Loucy (cell line): ENCODE results near the gene SENP2.
A peak's percentile ranks its signal among the peaks of the same experiment; 100 is the strongest.

Source experiments
- H2AFZ ChIP-seq: fragments of 200-600 bp; sonication (generic); 2 replicates; pipeline ENCODE4 v1.6.0; 2016; ENCODE audit warnings: antibody characterized with exemption, mild to moderate bottlenecking, low read length, moderate library complexity
- H3F3A ChIP-seq: fragments of 200-600 bp; 2 replicates; pipeline ENCODE4 v1.6.0; 2016; ENCODE audit warnings: antibody characterized with exemption, low read depth, mild to moderate bottlenecking
- H3K27me3 ChIP-seq: fragments of 200-600 bp; sonication (generic); 2 replicates; pipeline ENCODE4 v1.6.1; 2014; ENCODE audit warnings: low read length, mild to moderate bottlenecking; ENCODE audit not compliant: insufficient read depth, poor library complexity, severe bottlenecking
- H3K36me3 ChIP-seq: fragments of 200-600 bp; sonication (generic); 2 replicates; pipeline ENCODE4 v1.6.1; 2016; ENCODE audit warnings: low read length; ENCODE audit not compliant: insufficient read depth
- H3K4me1 ChIP-seq: fragments of 200-600 bp; sonication (generic); 2 replicates; pipeline ENCODE4 v1.5.1; 2014; ENCODE audit warnings: low read length, mild to moderate bottlenecking; ENCODE audit not compliant: insufficient read depth, poor library complexity, severe bottlenecking
- H3K4me2 ChIP-seq: fragments of 200-600 bp; sonication (generic); 2 replicates; pipeline ENCODE4 v1.6.0; 2014; ENCODE audit warnings: antibody characterized with exemption, low read length, low read depth, mild to moderate bottlenecking; ENCODE audit not compliant: poor library complexity, severe bottlenecking
- H3K4me3 ChIP-seq: fragments of 200-600 bp; sonication (generic); 2 replicates; pipeline ENCODE4 v1.5.1; 2014; ENCODE audit warnings: low read length, mild to moderate bottlenecking, mixed read lengths; ENCODE audit not compliant: poor library complexity, severe bottlenecking
- H3K79me2 ChIP-seq: fragments of 200-600 bp; sonication (generic); 2 replicates; pipeline ENCODE4 v1.6.1; 2014; ENCODE audit warnings: low read length; ENCODE audit not compliant: insufficient read depth
- H3K9ac ChIP-seq: fragments of 200-600 bp; sonication (generic); 2 replicates; pipeline ENCODE4 v1.6.0; 2014; ENCODE audit warnings: mild to moderate bottlenecking, low read depth, low read length, moderate library complexity; ENCODE audit not compliant: poor library complexity, severe bottlenecking
- H3K9me2 ChIP-seq: fragments of 200-600 bp; sonication (generic); replicated peaks from 2 replicates; pipeline ENCODE4 v1.6.1; 2016; ENCODE audit warnings: low read depth, low read length, mixed read lengths
- H3K9me3 ChIP-seq: fragments of 200-600 bp; sonication (generic); 2 replicates; pipeline ENCODE4 v1.6.1; 2014; ENCODE audit warnings: mild to moderate bottlenecking, antibody characterized with exemption, low read length, low read depth; ENCODE audit not compliant: insufficient read depth
- H4K20me1 ChIP-seq: fragments of 200-600 bp; sonication (generic); 2 replicates; pipeline ENCODE4 v1.6.0; 2014; ENCODE audit warnings: antibody characterized with exemption, low read length, mild to moderate bottlenecking; ENCODE audit not compliant: insufficient read depth, poor library complexity, severe bottlenecking
- CTCF ChIP-seq: fragments of 200-600 bp; sonication (generic); conservative IDR thresholded peaks from 2 replicates; pipeline ENCODE4 v1.5.1; 2014; ENCODE audit warnings: mild to moderate bottlenecking, antibody characterized with exemption, low read length
- EZH2phosphoT487 ChIP-seq: fragments of 200-600 bp; IDR thresholded peaks from 2 replicates; pipeline ENCODE4 v1.6.1; 2018; ENCODE audit warnings: antibody characterized with exemption, mild to moderate bottlenecking, moderate library complexity, borderline replicate concordance

The SENP2 gene

GRCh38 chr3:185586686-185587039 is 568 bp downstream of the SENP2 start:
- Histone ChIP-seq H3K36me3 (no peaks in the 10 kb centered on the region), H3K9ac (peak overlapping the region; percentile 79), H4K20me1 (peaks cover 3% of the 10 kb centered on the region), H3K4me1 (peaks cover 23% of the 10 kb centered on the region), H3K9me3 (no peaks in the 10 kb centered on the region), H3K27me3 (no peaks in the 10 kb centered on the region), H3K4me2 (peak overlapping the region; percentile 88), H3K4me3 (peak overlapping the region; percentile 89), H2AFZ (peak overlapping the region; percentile 80), H3K9me2 (no peaks in the 10 kb centered on the region), H3F3A (no peaks in the 10 kb centered on the region), H3K79me2 (peaks cover 34% of the 10 kb centered on the region)
- TF ChIP-seq EZH2phosphoT487 (no peak), CTCF (no peak)

GRCh38 chr3:185594073-185594472 is 8.0 kb downstream of the SENP2 start:
- no peak overlapping the region for H2AFZ ChIP-seq
- H3K9ac ChIP-seq = no peak overlapping the region
- no peaks in the 10 kb centered on the region for H3K27me3 ChIP-seq
- no peak overlapping the region for H3K4me2 ChIP-seq
- H3K4me1 ChIP-seq = peaks cover 8% of the 10 kb centered on the region
- H3K4me3 ChIP-seq = no peak overlapping the region
- peaks cover 8% of the 10 kb centered on the region; the same call in 1 of the 2 replicates for H3K36me3 ChIP-seq
- no peaks in the 10 kb centered on the region for H4K20me1 ChIP-seq
- no peak for TF ChIP-seq EZH2phosphoT487
- H3K9me3 ChIP-seq = no peaks in the 10 kb centered on the region
- no peaks in the 10 kb centered on the region for H3F3A ChIP-seq
- peaks cover 7% of the 10 kb centered on the region; the same call in 1 of the 2 replicates for H3K79me2 ChIP-seq
- H3K9me2 ChIP-seq = no peaks in the 10 kb centered on the region

- H3K4me3 ChIP-seq = no peak overlapping the region
- peaks cover 8% of the 10 kb centered on the region; the same call in 1 of the 2 replicates for H3K36me3 ChIP-seq
- no peaks in the 10 kb centered on the region for H3F3A ChIP-seq
- H2AFZ ChIP-seq = no peak overlapping the region
- H3K9me2 ChIP-seq = no peaks in the 10 kb centered on the region
- no peak for TF ChIP-seq EZH2phosphoT487
- no peak for TF ChIP-seq CTCF
- no peaks in the 10 kb centered on the region for H4K20me1 ChIP-seq
- no peaks in the 10 kb centered on the region for H3K9me3 ChIP-seq
- no peaks in the 10 kb centered on the region for H3K79me2 ChIP-seq
- no peak overlapping the region for H3K9ac ChIP-seq
- H3K27me3 ChIP-seq = no peaks in the 10 kb centered on the region
- no peak overlapping the region for H3K4me2 ChIP-seq
- peaks cover 4% of the 10 kb centered on the region for H3K4me1 ChIP-seq
Observed at GRCh38 chr3:185595526-185595925, 9.4 kb downstream of the SENP2 start.

GRCh38 chr3:185605566-185605965 is 19.5 kb downstream of the SENP2 start:
- H3F3A ChIP-seq = no peaks in the 10 kb centered on the region
- H4K20me1 ChIP-seq = no peaks in the 10 kb centered on the region
- TF ChIP-seq EZH2phosphoT487 (no peak), CTCF (no peak)
- no peak overlapping the region for H3K4me2 ChIP-seq
- H3K9me2 ChIP-seq = no peaks in the 10 kb centered on the region
- H3K36me3 ChIP-seq = peaks cover 64% of the 10 kb centered on the region; the same call in 1 of the 2 replicates
- H3K9me3 ChIP-seq = no peaks in the 10 kb centered on the region
- H3K27me3 ChIP-seq = no peaks in the 10 kb centered on the region
- no peaks in the 10 kb centered on the region for H3K4me1 ChIP-seq
- H3K9ac ChIP-seq = no peak overlapping the region
- no peaks in the 10 kb centered on the region for H3K79me2 ChIP-seq
- no peak overlapping the region for H2AFZ ChIP-seq
- no peak overlapping the region for H3K4me3 ChIP-seq
